Prostate gland (tissue), 2 donors: ENCODE data around the gene PDXK.

ENCODE experiments used
- POLR2AphosphoS5 ChIP-seq: sonication (generic); formaldehyde crosslinking; IDR thresholded peaks from one replicate; pipeline ENCODE4 v1.6.1; 2017; ENCODE audit warnings: antibody characterized with exemption
- TF ChIP-seq, protein P1 (sequence below), 4 experiments: fragments of 200-600 bp in 2 of 4; fragments of 450-650 bp in 2 of 4; sonication (generic) in 2 of 4; IDR thresholded peaks; 1 replicate in 3 of 4; 2 replicates in 1 of 4; pipeline ENCODE4 v1.5.1; 2016 to 2019; ENCODE audit warnings: antibody characterized with exemption in 4 of 4, mild to moderate bottlenecking in 2 of 4, moderate library complexity in 2 of 4

DNA sequence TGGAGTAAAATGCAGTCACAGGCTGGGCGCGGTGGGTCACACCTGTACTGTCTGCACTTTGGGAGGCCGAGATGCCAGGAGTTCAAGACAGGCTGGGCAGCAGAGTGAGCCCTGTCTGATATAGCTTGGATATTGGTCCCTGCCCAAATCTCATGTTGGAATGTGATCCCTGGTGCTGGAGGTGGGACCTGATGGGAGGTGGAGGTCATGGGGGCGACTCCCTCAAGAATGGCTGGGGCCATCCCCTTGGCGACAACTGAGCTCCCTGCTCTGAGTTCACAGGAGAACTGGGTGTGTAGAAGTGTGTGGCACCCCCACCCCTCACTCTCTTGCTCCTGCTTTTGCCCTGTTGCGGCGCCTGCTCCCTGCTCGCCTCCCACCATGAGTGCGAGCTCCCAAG is 11.5 kb upstream of the PDXK start:
- TF ChIP-seq, protein P1, sequence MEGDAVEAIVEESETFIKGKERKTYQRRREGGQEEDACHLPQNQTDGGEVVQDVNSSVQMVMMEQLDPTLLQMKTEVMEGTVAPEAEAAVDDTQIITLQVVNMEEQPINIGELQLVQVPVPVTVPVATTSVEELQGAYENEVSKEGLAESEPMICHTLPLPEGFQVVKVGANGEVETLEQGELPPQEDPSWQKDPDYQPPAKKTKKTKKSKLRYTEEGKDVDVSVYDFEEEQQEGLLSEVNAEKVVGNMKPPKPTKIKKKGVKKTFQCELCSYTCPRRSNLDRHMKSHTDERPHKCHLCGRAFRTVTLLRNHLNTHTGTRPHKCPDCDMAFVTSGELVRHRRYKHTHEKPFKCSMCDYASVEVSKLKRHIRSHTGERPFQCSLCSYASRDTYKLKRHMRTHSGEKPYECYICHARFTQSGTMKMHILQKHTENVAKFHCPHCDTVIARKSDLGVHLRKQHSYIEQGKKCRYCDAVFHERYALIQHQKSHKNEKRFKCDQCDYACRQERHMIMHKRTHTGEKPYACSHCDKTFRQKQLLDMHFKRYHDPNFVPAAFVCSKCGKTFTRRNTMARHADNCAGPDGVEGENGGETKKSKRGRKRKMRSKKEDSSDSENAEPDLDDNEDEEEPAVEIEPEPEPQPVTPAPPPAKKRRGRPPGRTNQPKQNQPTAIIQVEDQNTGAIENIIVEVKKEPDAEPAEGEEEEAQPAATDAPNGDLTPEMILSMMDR (IDR thresholded peaks at IDR 0.05): no peak
- TF ChIP-seq POLR2AphosphoS5: no peak
